K562 (cell line): ENCODE measurements around the gene KNOP1. TPM values are rescaled to one million over a fixed set of nuclear protein-coding genes. Genes with fewer than 3 reads are reported as not detected.
A peak's percentile ranks its signal among the peaks of the same experiment; 100 is the strongest.

Experiments used
- ATAC-seq: fragments of 200-7000 bp; cut with Tn5 transposase; 3 replicates; pipeline ENCODE4 v1.9.1; 2020; ENCODE audit warnings: moderate library complexity
- BruUV-seq: library from RNA; stranded (reverse); fragments of 400-500 nt; replicated peaks from 2 replicates; lab custom pipeline; 2021; lab: Mats Ljungman, UMichigan
- CTCF ChIA-PET: fragments of 300-600 bp; formaldehyde crosslinking; extraction: SDS; loops from one replicate; lab custom pipeline; 2021; ENCODE audit warnings: low intra/inter-chr PET ratio; lab: Yijun Ruan, JAX
- POLR2A ChIA-PET: fragments of 300-600, 350-650 bp; sonication (Branson Sonifier 250); formaldehyde crosslinking; extraction: SDS; loops from one replicate; lab custom pipeline; 2021; ENCODE audit warnings: antibody characterized with exemption, inconsistent platforms; lab: Yijun Ruan, JAX
- DNase-seq, 4 experiments: peaks; one replicate each; pipeline versions ENCODE4 v3.0.0 to v3.0.0-alpha.2; 2011 to 2018; ENCODE audit warnings: low spot score in 3 of 4, mixed read lengths in 3 of 4; ENCODE audit errors: extremely low read depth in 1 of 4
- FAIRE-seq: peaks from 2 replicates; lab custom pipeline; 2011; peaks lifted over from hg19 to GRCh38; lab: Jason Lieb, UNC
- H2AFZ ChIP-seq: 2 replicates; pipeline ENCODE4 v1.6.0; 2011; ENCODE audit warnings: low read depth, low read length, control low read depth, inconsistent platforms
- H3K27ac ChIP-seq: fragments of 200-600 bp; 3 replicates; pipeline ENCODE4 v1.8.0; 2011; ENCODE audit warnings: low read depth, mild to moderate bottlenecking, control low read depth, inconsistent platforms, low read length, moderate library complexity, mixed read lengths; ENCODE audit errors: extremely low read depth
- H3K27me3 ChIP-seq, 2 experiments: fragments of 300-600 bp in 1 of 2; 2 replicates in 1 of 2; 3 replicates in 1 of 2; pipeline versions ENCODE4 v1.6.0 to v1.8.0; 2011; ENCODE audit warnings: inconsistent platforms in 2 of 2, low read length in 2 of 2, mild to moderate bottlenecking in 1 of 2, mixed read lengths in 1 of 2, moderate library complexity in 1 of 2; ENCODE audit not compliant: control insufficient read depth in 2 of 2, insufficient read depth in 2 of 2
- H3K36me3 ChIP-seq: fragments of 300-600 bp; 3 replicates; pipeline ENCODE4 v1.8.0; 2011; ENCODE audit warnings: mild to moderate bottlenecking, low read length, inconsistent platforms; ENCODE audit not compliant: control insufficient read depth, insufficient read depth
- H3K4me1 ChIP-seq, 2 experiments: fragments of 200-600 bp in 1 of 2; replicated peaks in 1 of 2; 2 replicates in 1 of 2; 3 replicates in 1 of 2; pipeline versions ENCODE4 v1.5.1 to v1.8.0; 2011; ENCODE audit warnings: inconsistent platforms in 2 of 2, low read length in 2 of 2, mild to moderate bottlenecking in 1 of 2, mixed read lengths in 1 of 2, moderate library complexity in 1 of 2; ENCODE audit not compliant: control insufficient read depth in 2 of 2, insufficient read depth in 2 of 2
- H3K4me2 ChIP-seq: 2 replicates; pipeline ENCODE4 v1.6.1; 2011; ENCODE audit warnings: low read length, control low read depth, inconsistent platforms, mixed read lengths; ENCODE audit not compliant: insufficient read depth
- H3K4me3 ChIP-seq: fragments of 200-600 bp; sonication (generic), shearing (Covaris generic); 2 replicates; pipeline ENCODE4 v1.5.1; 2016; ENCODE audit warnings: control low read depth, inconsistent platforms
- H3K79me2 ChIP-seq: fragments of 200-600 bp; 3 replicates; pipeline ENCODE4 v1.8.0; 2011; ENCODE audit warnings: low read length, inconsistent platforms; ENCODE audit not compliant: control insufficient read depth, insufficient read depth
- H3K9ac ChIP-seq, 2 experiments: 2 replicates each; pipeline versions ENCODE4 v1.6.0 to v1.6.1; 2011; ENCODE audit warnings: low read depth in 2 of 2, low read length in 2 of 2, control low read depth in 1 of 2, inconsistent platforms in 1 of 2, mild to moderate bottlenecking in 1 of 2, mixed read lengths in 1 of 2; ENCODE audit not compliant: insufficient read depth in 1 of 2
- H3K9me1 ChIP-seq: one replicate; pipeline ENCODE4 v1.6.0; 2011; ENCODE audit warnings: inconsistent platforms, mild to moderate bottlenecking, low read length, moderate library complexity; ENCODE audit not compliant: control insufficient read depth, insufficient read depth
- H3K9me3 ChIP-seq: replicated peaks from 2 replicates; pipeline ENCODE4 v1.5.1; 2011; ENCODE audit warnings: low read depth, low read length, inconsistent platforms; ENCODE audit not compliant: control insufficient read depth, insufficient read depth
- H4K20me1 ChIP-seq: replicated peaks from 2 replicates; pipeline ENCODE4 v1.6.1; 2011; ENCODE audit warnings: low read length, inconsistent platforms, mixed read lengths; ENCODE audit not compliant: control insufficient read depth, insufficient read depth
- DLX4 ChIP-seq: fragments of 250-450 bp; sonication (Bioruptor Pico); IDR thresholded peaks from 2 replicates; pipeline ENCODE4 v1.6.1; 2021; ENCODE audit warnings: mild to moderate bottlenecking
- MED1 ChIP-seq: sonication (generic); formaldehyde crosslinking; IDR thresholded peaks from 2 replicates; pipeline ENCODE4 v1.8.1; 2023; ENCODE audit warnings: missing genetic modification reagents, borderline replicate concordance
- POLR2G ChIP-seq: fragments of 200-400 bp; formaldehyde crosslinking; IDR thresholded peaks from 2 replicates; pipeline ENCODE4 v1.6.1; 2017; ENCODE audit warnings: low read depth, mild to moderate bottlenecking, antibody characterized with exemption, low read length, moderate library complexity
- PTBP1 ChIP-seq: fragments of 200-400 bp; formaldehyde crosslinking; IDR thresholded peaks from 2 replicates; pipeline ENCODE4 v1.6.1; 2017; ENCODE audit warnings: low read depth, low read length
- SPI1 ChIP-seq: IDR thresholded peaks from 2 replicates; pipeline ENCODE4 v1.6.1; 2011; ENCODE audit warnings: low read depth, low read length, control low read depth, borderline replicate concordance
- TAL1 ChIP-seq: fragments of 450-650 bp; IDR thresholded peaks from 2 replicates; pipeline ENCODE4 v1.6.1; 2016; ENCODE audit warnings: mild to moderate bottlenecking
- TEAD4 ChIP-seq, 2 experiments: sonication (generic) in 1 of 2; formaldehyde crosslinking in 1 of 2; IDR thresholded peaks; 2 replicates each; pipeline versions ENCODE4 v1.6.1 to v1.8.0; 2012 to 2022; ENCODE audit warnings: borderline replicate concordance in 1 of 2, inconsistent platforms in 1 of 2, low read length in 1 of 2, mild to moderate bottlenecking in 1 of 2, missing genetic modification reagents in 1 of 2
- ZNF592 ChIP-seq: fragments of 450-650 bp; IDR thresholded peaks from 2 replicates; pipeline ENCODE4 v1.6.1; 2017; ENCODE audit warnings: antibody characterized with exemption, mild to moderate bottlenecking
- WGBS: fragments of 100-300 bp; shearing (Covaris generic); methylation state at CpG from one replicate; pipeline ENCODE4 v1.1.6; 2016; ENCODE audit warnings: low coverage, mixed read lengths; ENCODE audit not compliant: insufficient coverage; ENCODE audit errors: missing lambda C conversion rate; 5-methylcytosine and 5-hydroxymethylcytosine counted together
- in situ Hi-C: fragments of 300-500 bp; cut with MboI; formaldehyde crosslinking; loops from 4 replicates; pipeline ENCODE4 v1.15.0; 2018; ENCODE audit warnings: inconsistent platforms, mixed read lengths
- intact Hi-C: fragments of 100-400 bp; cut with micrococcal nuclease; formaldehyde crosslinking; loops from 2 replicates; pipeline ENCODE4 v1.14.2; 2022
- polyA plus RNA-seq, 8 experiments: library from polyadenylated mRNA; depleted of rRNA in 4 of 8; stranded (reverse) in 5 of 8; unstranded in 3 of 8; fragments of >200 nt; fragmentation: Nextera tagmentation in 2 of 8; fragmentation: Illumina TruSeq in 1 of 8; extraction: Ambion mirVana in 2 of 8; extraction: Trizol in 1 of 8; gene quantifications; 2 replicates each; pipeline versions ENCODE4 v1.2.1 to v1.2.3, GENCODE V29; 2011 to 2014; ENCODE audit warnings: inconsistent platforms in 1 of 8, missing spikeins in 1 of 8
- total RNA-seq, 7 experiments: library from RNA; depleted of rRNA in 6 of 7; stranded (reverse); fragments of >200 nt in 6 of 7; fragmentation: Illumina TruSeq in 2 of 7; extraction: Trizol in 2 of 7; gene quantifications; 2 replicates each; pipeline versions ENCODE4 v1.2.1 to v1.2.3, GENCODE V29; 2011 to 2021; ENCODE audit warnings: low replicate concordance in 1 of 7

KNOP1 gene
- total and polyA plus RNA-seq, 9 of the 15 experiments (the other 6 are each of a cell fraction or from before 2014, with no cell fraction given), result 22.4 to 57.6 (median 39.3) TPM

- in situ Hi-C loops (no loop called here), intact Hi-C loops (no loop called here)
- no peak overlapping the region for H2AFZ ChIP-seq
- H3K4me2 ChIP-seq, result no peak overlapping the region
- peaks cover 66% of the 10 kb centered on the region for H3K79me2 ChIP-seq
- ATAC-seq, result no peak
- H3K9ac ChIP-seq, result peak overlapping the region in 1 of 2 experiments; percentile 21; a peak in 1 of 4 replicates
- no peaks in the 10 kb centered on the region for H3K27me3 ChIP-seq
- peaks cover 33% of the 10 kb centered on the region; the same call in 1 of the 2 replicates for H4K20me1 ChIP-seq
- DNase-seq, result no peak
- H3K9me1 ChIP-seq, result peaks cover 11% of the 10 kb centered on the region
- H3K36me3 ChIP-seq, result peaks cover 95% of the 10 kb centered on the region
- no peaks in the 10 kb centered on the region for H3K9me3 ChIP-seq
- no peak for FAIRE-seq
- POLR2A ChIA-PET, result interaction anchor here (0.7 to 1.6 kb wide), 5 partner anchors 11 to 689 kb away, joined by 3 to 11 read pairs (median 4); partner anchors contain the start of gene VPS35L
- CTCF ChIA-PET, result no interaction called here
- BruUV-seq, result no TSS peak
- TF ChIP-seq POLR2G, result peak; percentile 44
- TF ChIP-seq PTBP1, result no peak
- WGBS, result 88% methylated on average over 9 of the region's 13 CpGs
- peaks cover 28 to 46% of the 10 kb centered on the region in 2 experiments; a peak in 4 of 5 replicates for H3K4me1 ChIP-seq
- H3K27ac ChIP-seq, result no peak overlapping the region
- H3K4me3 ChIP-seq, result no peak overlapping the region
Observed at GRCh38 chr16:19710991-19711545, 7.0 kb downstream of the KNOP1 start.

DNA sequence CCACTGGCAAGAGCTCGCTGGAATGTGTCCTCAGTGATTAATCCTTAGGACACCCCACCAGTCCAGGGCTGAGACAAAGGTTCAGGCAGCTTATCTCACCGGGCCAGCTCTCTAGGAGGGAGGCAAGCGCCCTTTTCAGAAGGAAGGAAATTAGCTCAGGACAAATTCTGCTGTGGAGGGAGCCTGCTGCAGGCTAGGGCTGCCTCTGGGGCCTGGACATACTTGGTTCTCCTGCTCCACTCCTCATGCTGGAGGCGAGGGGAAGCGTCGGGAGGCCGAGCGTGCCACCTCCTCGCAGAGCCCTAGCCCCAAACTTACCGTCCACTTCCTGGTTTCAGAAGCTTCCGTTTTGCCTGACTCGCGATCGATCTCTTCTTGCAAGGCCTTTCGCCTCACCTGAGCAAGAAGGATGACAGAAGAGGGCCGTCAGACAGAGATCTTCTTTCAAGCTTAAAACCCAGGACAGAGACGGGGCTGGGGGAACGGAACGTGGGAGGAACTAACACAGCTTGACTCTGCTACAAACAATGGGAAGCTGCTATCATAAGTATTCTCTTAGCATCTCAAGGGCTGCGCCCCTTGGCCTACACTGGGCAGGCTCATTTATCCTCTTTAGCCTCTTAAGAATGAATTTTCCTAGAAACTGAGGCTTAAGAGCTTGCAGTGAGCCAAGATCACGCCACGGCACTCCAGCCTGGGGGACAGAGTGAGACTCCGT is 7.7 kb downstream of the KNOP1 start:
- no TSS peak for BruUV-seq
- Histone ChIP-seq H3K4me1 (peaks cover 25 to 43% of the 10 kb centered on the region in 2 experiments; a peak in 4 of 5 replicates), H3K36me3 (peaks cover 96% of the 10 kb centered on the region), H3K9me1 (peaks cover 11% of the 10 kb centered on the region), H3K79me2 (peaks cover 59% of the 10 kb centered on the region), H2AFZ (no peak overlapping the region), H3K27me3 (no peaks in the 10 kb centered on the region), H4K20me1 (peaks cover 27% of the 10 kb centered on the region), H3K4me2 (peak overlapping the region; percentile 46), H3K9ac (peak overlapping the region; percentile 17 to 77; a peak in 3 of 4 replicates), H3K4me3 (no peak overlapping the region), H3K27ac (peak overlapping the region; percentile 61; the same call in 2 of the 3 replicates), H3K9me3 (no peaks in the 10 kb centered on the region)
- FAIRE-seq, result peak; percentile 92
- ChIA-PET POLR2A (interaction anchor here (0.7 to 1.6 kb wide), 6 partner anchors 10 to 689 kb away, joined by 3 to 11 read pairs (median 4); partner anchors contain the start of gene VPS35L), CTCF (no interaction called here)
- DNase-seq, result peak; percentile 29 to 79 (median 54)
- intact Hi-C loops, result no loop called here
- in situ Hi-C loops, result no loop called here
- 62% methylated on average over 22 of the region's 23 CpGs for WGBS
- ATAC-seq, result peak; percentile 88
- TF ChIP-seq TEAD4 (IDR thresholded peaks at IDR 0.05; ENCODE audit: low read length) (peak; percentile 68), TEAD4 (CRISPR knock-in tag; IDR thresholded peaks at IDR 0.05; ENCODE audit: borderline replicate concordance) (no peak), DLX4 (CRISPR knock-in tag) (no peak), SPI1 (peak; percentile 35; the same call in 1 of the 2 replicates), MED1 (CRISPR knock-in tag) (no peak), ZNF592 (0 out of 2 replicates have a peak, but pooled peaks have one; percentile 23), TAL1 (peak; percentile 60; the same call in 1 of the 2 replicates)
